ENCODE results near the gene TMEM30A.

The TMEM30A gene

GRCh38 chr6:75290136-75290945, 5.7 kb upstream of the TMEM30A start:
- ChIA-PET POLR2A (interaction anchor here (0.6 kb wide), 1 partner anchor 1587 kb away, joined by 3 read pairs; no protein-coding TSS in a partner anchor), CTCF (interaction anchor here (0.6 to 1.3 kb wide), 3 partner anchors 214 to 256 kb away, joined by 3 to 4 read pairs (median 3); no protein-coding TSS in a partner anchor)
- no peak overlapping the region for H3K4me3 ChIP-seq (ENCODE audit: low read depth, low read length)
- no peak for TF ChIP-seq CTCF (IDR thresholded peaks at IDR 0.05; ENCODE audit: insufficient read depth, low read length, missing control alignments)
- DNase-seq (ENCODE audit: low read depth, low spot score) = no peak

GRCh38 chr6:75288023-75288422, 3.4 kb upstream of the TMEM30A start:
- ChIA-PET POLR2A (no interaction called here), CTCF (interaction anchor here (0.8 kb wide), 1 partner anchor 239 kb away, joined by 3 read pairs; no protein-coding TSS in a partner anchor)
- H3K4me3 ChIP-seq (ENCODE audit: low read depth, low read length) = no peak overlapping the region
- no peak for DNase-seq (ENCODE audit: low read depth, low spot score)
- no peak for TF ChIP-seq CTCF (IDR thresholded peaks at IDR 0.05; ENCODE audit: insufficient read depth, low read length, missing control alignments)

GRCh38 chr6:75287424-75287823, 2.8 kb upstream of the TMEM30A start:
- no peak for DNase-seq (ENCODE audit: low read depth, low spot score)
- H3K4me3 ChIP-seq (ENCODE audit: low read depth, low read length) = no peak overlapping the region
- CTCF ChIA-PET = no interaction called here
- TF ChIP-seq CTCF (IDR thresholded peaks at IDR 0.05; ENCODE audit: insufficient read depth, low read length, missing control alignments) = no peak
- POLR2A ChIA-PET = no interaction called here

- H3K4me3 ChIP-seq (ENCODE audit: low read depth, low read length) = no peak overlapping the region
- ChIA-PET POLR2A (no interaction called here), CTCF (no interaction called here)
- no peak for TF ChIP-seq CTCF (IDR thresholded peaks at IDR 0.05; ENCODE audit: insufficient read depth, low read length, missing control alignments)
- DNase-seq (ENCODE audit: low read depth, low spot score) = no peak
These were observed 2.4 kb upstream of the TMEM30A start for GRCh38 chr6:75286955-75287354.

- CTCF ChIA-PET = interaction anchor here (0.6 to 3.7 kb wide), 6 partner anchors 9 to 261 kb away, joined by 3 to 28 read pairs (median 4); no protein-coding TSS in a partner anchor
These were observed 669 bp upstream of the TMEM30A start for GRCh38 chr6:75285283-75285639.

More at GRCh38 chr6:75285283-75285639, 669 bp upstream of the TMEM30A start:
- peak overlapping the region; percentile 84 for H3K4me3 ChIP-seq (ENCODE audit: low read depth, low read length)
- no peak for DNase-seq (ENCODE audit: low read depth, low spot score)
- TF ChIP-seq CTCF (IDR thresholded peaks at IDR 0.05; ENCODE audit: insufficient read depth, low read length, missing control alignments) = no peak
- POLR2A ChIA-PET = interaction anchor here (0.6 to 1.0 kb wide), 3 partner anchors 10 to 1482 kb away, joined by 3 to 4 read pairs (median 3); no protein-coding TSS in a partner anchor

Measured in AG04449 (cell line).